ENCODE results near the gene ERG28.

ERG28 gene

DNA sequence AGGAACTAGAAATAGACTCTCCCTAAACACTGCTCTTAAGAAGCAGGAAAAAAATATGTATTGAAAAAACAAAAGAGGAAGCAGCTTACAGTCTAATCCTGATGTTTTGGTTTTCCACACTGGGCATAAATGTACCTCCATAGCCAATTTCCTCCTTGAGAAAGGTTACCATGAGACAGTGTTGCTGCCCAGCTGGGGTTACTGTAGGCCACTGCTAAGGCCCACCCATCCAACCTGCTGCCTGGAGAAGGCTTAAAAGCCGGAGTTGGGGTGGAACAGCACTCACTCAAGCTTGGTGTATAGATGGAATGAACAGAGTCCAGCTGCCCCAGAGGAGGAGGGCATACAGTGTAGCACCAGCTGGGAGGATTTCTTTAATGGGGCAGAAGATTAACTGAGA, 41.1 kb downstream of the ERG28 start:
- TF ChIP-seq, protein P1, sequence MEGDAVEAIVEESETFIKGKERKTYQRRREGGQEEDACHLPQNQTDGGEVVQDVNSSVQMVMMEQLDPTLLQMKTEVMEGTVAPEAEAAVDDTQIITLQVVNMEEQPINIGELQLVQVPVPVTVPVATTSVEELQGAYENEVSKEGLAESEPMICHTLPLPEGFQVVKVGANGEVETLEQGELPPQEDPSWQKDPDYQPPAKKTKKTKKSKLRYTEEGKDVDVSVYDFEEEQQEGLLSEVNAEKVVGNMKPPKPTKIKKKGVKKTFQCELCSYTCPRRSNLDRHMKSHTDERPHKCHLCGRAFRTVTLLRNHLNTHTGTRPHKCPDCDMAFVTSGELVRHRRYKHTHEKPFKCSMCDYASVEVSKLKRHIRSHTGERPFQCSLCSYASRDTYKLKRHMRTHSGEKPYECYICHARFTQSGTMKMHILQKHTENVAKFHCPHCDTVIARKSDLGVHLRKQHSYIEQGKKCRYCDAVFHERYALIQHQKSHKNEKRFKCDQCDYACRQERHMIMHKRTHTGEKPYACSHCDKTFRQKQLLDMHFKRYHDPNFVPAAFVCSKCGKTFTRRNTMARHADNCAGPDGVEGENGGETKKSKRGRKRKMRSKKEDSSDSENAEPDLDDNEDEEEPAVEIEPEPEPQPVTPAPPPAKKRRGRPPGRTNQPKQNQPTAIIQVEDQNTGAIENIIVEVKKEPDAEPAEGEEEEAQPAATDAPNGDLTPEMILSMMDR (IDR thresholded peaks at IDR 0.05) = no peak

DNA sequence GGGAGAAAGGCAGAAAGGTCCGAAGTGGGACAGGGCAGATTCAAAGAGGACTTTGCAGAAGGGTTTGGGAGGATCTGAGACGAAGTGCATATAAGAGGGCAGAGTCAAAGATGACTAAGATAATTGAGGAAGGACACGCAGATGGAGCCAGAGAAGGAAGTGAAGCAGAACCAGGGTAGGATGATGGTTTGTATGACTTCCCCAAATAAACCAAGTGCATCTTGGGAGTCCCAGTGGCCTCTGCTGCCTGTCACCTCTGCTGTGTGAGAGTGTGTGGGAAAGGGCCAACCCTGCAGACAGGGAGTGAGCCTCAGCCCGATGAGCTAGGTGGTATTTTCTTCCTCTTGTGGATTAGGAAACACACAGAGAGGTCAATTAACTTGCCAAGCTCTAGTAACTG, 45.5 kb downstream of the ERG28 start:
- TF ChIP-seq, protein P1 (IDR thresholded peaks at IDR 0.05) = no peak

DNA sequence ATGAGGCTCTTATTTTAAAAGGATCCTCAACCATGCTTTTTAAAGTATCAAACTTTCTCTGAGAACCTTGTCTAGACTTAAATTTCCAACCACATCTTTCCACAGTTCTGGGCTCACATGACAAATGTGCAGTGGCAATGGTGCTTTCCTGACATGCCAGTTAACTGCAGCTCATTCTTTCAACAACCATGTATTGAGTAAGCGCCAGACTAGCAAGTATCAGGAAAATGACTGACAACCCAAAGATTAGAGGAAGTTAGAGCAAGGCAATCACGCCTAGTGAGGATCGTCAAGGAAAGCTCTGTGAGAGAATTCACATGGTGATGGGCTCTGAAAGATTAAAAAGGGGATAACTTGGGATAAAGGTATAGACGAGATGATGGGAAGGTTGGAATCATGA, 46.5 kb downstream of the ERG28 start:
- TF ChIP-seq, protein P1 (IDR thresholded peaks at IDR 0.05) = no peak

DNA sequence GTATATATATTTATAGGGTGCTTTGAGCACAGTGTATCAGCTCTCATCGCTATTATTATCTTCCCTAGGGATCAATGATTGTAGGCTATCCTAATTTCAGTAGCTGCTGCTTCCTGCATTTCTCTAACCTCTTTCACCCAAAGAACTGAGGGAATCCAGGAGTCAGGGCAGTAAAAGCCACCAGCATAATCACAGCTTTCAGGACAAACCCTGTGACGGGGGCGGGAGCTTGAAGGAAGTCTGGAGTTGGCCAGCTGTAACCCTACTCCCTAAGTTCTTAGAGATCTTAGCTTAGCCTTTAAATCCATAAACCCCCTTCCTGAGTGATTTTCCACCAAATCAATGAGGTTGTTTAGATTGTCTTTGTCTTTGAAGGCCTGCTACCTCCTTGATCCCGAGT, 48.5 kb downstream of the ERG28 start:
- TF ChIP-seq, protein P1 (IDR thresholded peaks at IDR 0.05) = no peak

DNA sequence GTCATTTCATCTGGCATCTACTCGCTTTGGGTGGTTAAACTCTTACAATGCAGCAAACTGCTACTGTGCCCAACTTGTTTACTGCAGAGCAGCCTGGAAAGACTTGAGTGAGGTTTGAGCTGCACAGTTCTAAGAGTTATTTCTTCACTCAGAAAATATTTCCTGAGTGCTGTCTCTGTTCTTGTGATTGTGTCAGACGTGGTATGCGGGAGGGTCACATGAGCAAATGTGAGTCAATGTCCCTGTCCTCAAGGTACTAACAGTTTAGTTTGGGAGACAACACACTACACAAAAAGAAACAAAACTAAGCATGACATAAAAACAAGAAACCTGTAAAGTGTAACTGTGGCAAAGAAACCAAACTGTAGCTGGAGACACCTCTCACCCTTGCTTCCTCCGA, 49.8 kb downstream of the ERG28 start:
- TF ChIP-seq, protein P1 (IDR thresholded peaks at IDR 0.05) = no peak

DNA sequence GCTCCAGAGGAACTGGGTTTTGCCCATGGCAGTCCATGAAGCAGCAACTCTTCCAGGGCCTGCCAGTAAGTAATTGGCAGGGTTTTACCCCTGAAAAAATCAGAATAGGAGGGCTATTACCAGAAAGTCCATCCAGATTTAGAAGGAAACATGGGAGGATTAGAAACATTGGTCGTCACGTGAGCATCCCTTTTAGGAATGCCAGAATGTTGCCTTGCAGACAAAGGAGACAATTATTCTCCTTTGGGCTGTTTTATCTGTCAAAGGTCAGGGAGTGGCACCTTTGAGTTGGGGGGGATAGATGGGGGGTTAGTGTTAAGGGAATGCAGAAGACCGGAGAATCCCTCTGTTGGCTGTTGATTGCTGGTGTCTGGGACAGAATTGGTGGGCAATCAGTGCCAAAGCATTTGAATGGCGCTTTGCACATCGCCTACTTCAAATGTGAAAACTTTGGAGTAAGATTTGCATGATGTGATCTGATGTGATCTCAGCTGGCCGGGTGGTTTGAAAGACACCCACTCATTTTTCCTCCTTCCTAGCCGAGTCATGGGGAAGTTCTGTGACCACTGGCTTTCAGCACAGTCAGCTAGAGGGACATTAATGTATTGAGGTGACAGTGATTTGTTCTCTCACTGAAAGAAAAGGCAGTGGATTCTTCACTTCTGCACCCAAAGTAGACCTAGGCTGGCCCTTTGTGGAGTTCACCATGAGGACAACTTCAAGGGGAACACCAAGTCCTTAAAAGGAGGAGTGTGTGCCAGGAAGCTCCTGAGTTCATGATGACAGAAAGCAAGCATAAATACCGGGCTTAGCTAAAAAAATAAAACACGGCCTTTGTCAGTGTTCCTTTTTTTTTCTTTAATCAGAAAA, 50.8 kb downstream of the ERG28 start:
- TF ChIP-seq, protein P1 (IDR thresholded peaks at IDR 0.05) = no peak

DNA sequence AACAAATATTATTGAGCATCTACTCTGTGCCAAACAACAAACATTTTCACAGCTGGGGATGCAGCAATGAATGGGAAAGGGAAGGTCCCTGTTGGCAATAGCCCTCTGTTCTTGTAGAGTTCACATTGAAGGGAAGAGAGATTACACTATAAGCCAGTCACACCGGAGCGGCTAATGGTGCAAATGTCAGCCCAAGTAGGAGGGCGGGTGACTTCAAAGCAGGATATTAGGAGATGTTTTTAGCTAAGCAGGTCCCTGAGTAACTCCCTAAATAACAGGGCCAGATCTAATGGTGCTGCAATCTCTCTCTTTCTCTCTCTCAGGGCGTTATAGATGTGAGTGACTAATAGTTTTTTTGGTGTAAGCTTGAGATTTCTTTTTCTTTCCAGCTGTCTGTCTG, 51.6 kb downstream of the ERG28 start:
- TF ChIP-seq, protein P1 (IDR thresholded peaks at IDR 0.05) = no peak
